ENCODE data around the gene PCCA. TPM values are rescaled to one million over a fixed set of nuclear protein-coding genes. Genes with fewer than 3 reads are reported as not detected.

The PCCA gene
- polyA plus RNA-seq, 4 donors, result 3.0 to 24.7 (median 14.8) TPM

- no peak for FAIRE-seq
Measured at GRCh38 chr13:100434010-100434763, 345.3 kb downstream of the PCCA start.

GRCh38 chr13:100436099-100436498 lies 347.2 kb downstream of the PCCA start:
- no peaks in the 10 kb centered on the region for H3K4me1 ChIP-seq (ENCODE audit: control insufficient read depth in 3 of 3, insufficient read depth in 2 of 3, low read depth in 1 of 3, low read length in 2 of 3)
- H3K9me3 ChIP-seq (ENCODE audit: control insufficient read depth in 2 of 2, insufficient read depth in 1 of 2, low read depth in 1 of 2, low read length in 1 of 2), result peaks cover 0 to 10% of the 10 kb centered on the region in 2 donors
- H3K27me3 ChIP-seq (ENCODE audit: control insufficient read depth in 3 of 3, insufficient read depth in 3 of 3, low read length in 3 of 3), result no peaks in the 10 kb centered on the region
- 89 to 92% (median 91%) methylated on average over 4 of the region's 4 CpGs for WGBS, 3 donors
- FAIRE-seq, result no peak
- DNase-seq, result peak; percentile 9 to 62
- H3K4me3 ChIP-seq (ENCODE audit: low read depth in 1 of 3, low read length in 3 of 3), result no peak overlapping the region
- peaks cover 0 to 3% (median 0%) of the 10 kb centered on the region in 3 donors for H3K36me3 ChIP-seq (ENCODE audit: control insufficient read depth in 3 of 3, insufficient read depth in 2 of 3, low read depth in 1 of 3, low read length in 3 of 3)
- H3K27ac ChIP-seq (ENCODE audit: low read depth in 1 of 3, low read length in 2 of 3), result no peak overlapping the region

More at GRCh38 chr13:100434010-100434763, 345.3 kb downstream of the PCCA start:
- no peaks in the 10 kb centered on the region for H3K4me1 ChIP-seq (ENCODE audit: control insufficient read depth in 3 of 3, insufficient read depth in 2 of 3, low read depth in 1 of 3, low read length in 2 of 3)
- DNase-seq, result no peak
- H3K9me3 ChIP-seq (ENCODE audit: control insufficient read depth in 2 of 2, insufficient read depth in 1 of 2, low read depth in 1 of 2, low read length in 1 of 2), result peaks cover 0 to 10% of the 10 kb centered on the region in 2 donors
- H3K4me3 ChIP-seq (ENCODE audit: low read depth in 1 of 3, low read length in 3 of 3), result no peak overlapping the region
- 72 to 92% (median 76%) methylated on average over 5 of the region's 5 CpGs for WGBS, 3 donors
- H3K27ac ChIP-seq (ENCODE audit: low read depth in 1 of 3, low read length in 2 of 3), result no peak overlapping the region
- H3K27me3 ChIP-seq (ENCODE audit: control insufficient read depth in 3 of 3, insufficient read depth in 3 of 3, low read length in 3 of 3), result no peaks in the 10 kb centered on the region
- H3K36me3 ChIP-seq (ENCODE audit: control insufficient read depth in 3 of 3, insufficient read depth in 2 of 3, low read depth in 1 of 3, low read length in 3 of 3), result peaks cover 0 to 3% (median 0%) of the 10 kb centered on the region in 3 donors

GRCh38 chr13:100438059-100438788 lies 349.3 kb downstream of the PCCA start:
- no peak overlapping the region for H3K4me3 ChIP-seq (ENCODE audit: low read depth in 1 of 3, low read length in 3 of 3)
- DNase-seq (no peak), FAIRE-seq (no peak)
- WGBS, 3 donors, result 95 to 97% (median 97%) methylated on average over 6 of the region's 6 CpGs
- peaks cover 0 to 3% (median 0%) of the 10 kb centered on the region in 3 donors for H3K36me3 ChIP-seq (ENCODE audit: control insufficient read depth in 3 of 3, insufficient read depth in 2 of 3, low read depth in 1 of 3, low read length in 3 of 3)
- H3K4me1 ChIP-seq (ENCODE audit: control insufficient read depth in 3 of 3, insufficient read depth in 2 of 3, low read depth in 1 of 3, low read length in 2 of 3), result no peaks in the 10 kb centered on the region
- no peaks in the 10 kb centered on the region for H3K27me3 ChIP-seq (ENCODE audit: control insufficient read depth in 3 of 3, insufficient read depth in 3 of 3, low read length in 3 of 3)
- H3K27ac ChIP-seq (ENCODE audit: low read depth in 1 of 3, low read length in 2 of 3), result no peak overlapping the region
- H3K9me3 ChIP-seq (ENCODE audit: control insufficient read depth in 2 of 2, insufficient read depth in 1 of 2, low read depth in 1 of 2, low read length in 1 of 2), result peaks cover 0 to 6% of the 10 kb centered on the region in 2 donors

- Histone ChIP-seq H3K9me3 (ENCODE audit: control insufficient read depth in 2 of 2, insufficient read depth in 1 of 2, low read depth in 1 of 2, low read length in 1 of 2) (peaks cover 0 to 6% of the 10 kb centered on the region in 2 donors), H3K27me3 (ENCODE audit: control insufficient read depth in 3 of 3, insufficient read depth in 3 of 3, low read length in 3 of 3) (no peaks in the 10 kb centered on the region), H3K36me3 (ENCODE audit: control insufficient read depth in 3 of 3, insufficient read depth in 2 of 3, low read depth in 1 of 3, low read length in 3 of 3) (peaks cover 0 to 3% (median 0%) of the 10 kb centered on the region in 3 donors), H3K27ac (ENCODE audit: low read depth in 1 of 3, low read length in 2 of 3) (no peak overlapping the region), H3K4me1 (ENCODE audit: control insufficient read depth in 3 of 3, insufficient read depth in 2 of 3, low read depth in 1 of 3, low read length in 2 of 3) (no peaks in the 10 kb centered on the region), H3K4me3 (ENCODE audit: low read depth in 1 of 3, low read length in 3 of 3) (no peak overlapping the region)
- no peak for FAIRE-seq
- no peak for DNase-seq
- 85 to 93% (median 91%) methylated on average over 9 of the region's 9 CpGs for WGBS, 3 donors
Measured at GRCh38 chr13:100439247-100439970, 350.5 kb downstream of the PCCA start.

- 44 to 70% (median 64%) methylated on average over 4 of the region's 4 CpGs for WGBS, 3 donors
- Histone ChIP-seq H3K27ac (ENCODE audit: low read depth in 1 of 3, low read length in 2 of 3) (no peak overlapping the region), H3K4me3 (ENCODE audit: low read depth in 1 of 3, low read length in 3 of 3) (no peak overlapping the region), H3K36me3 (ENCODE audit: control insufficient read depth in 3 of 3, insufficient read depth in 2 of 3, low read depth in 1 of 3, low read length in 3 of 3) (peaks cover 0 to under 1% (median 0%) of the 10 kb centered on the region in 3 donors), H3K4me1 (ENCODE audit: control insufficient read depth in 3 of 3, insufficient read depth in 2 of 3, low read depth in 1 of 3, low read length in 2 of 3) (no peaks in the 10 kb centered on the region), H3K27me3 (ENCODE audit: control insufficient read depth in 3 of 3, insufficient read depth in 3 of 3, low read length in 3 of 3) (no peaks in the 10 kb centered on the region), H3K9me3 (ENCODE audit: control insufficient read depth in 2 of 2, insufficient read depth in 1 of 2, low read depth in 1 of 2, low read length in 1 of 2) (no peaks in the 10 kb centered on the region)
- no peak for DNase-seq
- FAIRE-seq, result no peak
Measured at GRCh38 chr13:100440751-100441425, 352.0 kb downstream of the PCCA start.

GRCh38 chr13:100442095-100442832 lies 353.4 kb downstream of the PCCA start:
- no peaks in the 10 kb centered on the region for H3K4me1 ChIP-seq (ENCODE audit: control insufficient read depth in 3 of 3, insufficient read depth in 2 of 3, low read depth in 1 of 3, low read length in 2 of 3)
- FAIRE-seq (no peak), DNase-seq (no peak)
- no peak overlapping the region for H3K27ac ChIP-seq (ENCODE audit: low read depth in 1 of 3, low read length in 2 of 3)
- 92 to 96% (median 94%) methylated on average over 9 of the region's 9 CpGs for WGBS, 3 donors
- H3K36me3 ChIP-seq (ENCODE audit: control insufficient read depth in 3 of 3, insufficient read depth in 2 of 3, low read depth in 1 of 3, low read length in 3 of 3), result peaks cover 0 to 2% (median 0%) of the 10 kb centered on the region in 3 donors
- no peaks in the 10 kb centered on the region for H3K27me3 ChIP-seq (ENCODE audit: control insufficient read depth in 3 of 3, insufficient read depth in 3 of 3, low read length in 3 of 3)
- H3K9me3 ChIP-seq (ENCODE audit: control insufficient read depth in 2 of 2, insufficient read depth in 1 of 2, low read depth in 1 of 2, low read length in 1 of 2), result no peaks in the 10 kb centered on the region
- H3K4me3 ChIP-seq (ENCODE audit: low read depth in 1 of 3, low read length in 3 of 3), result no peak overlapping the region

- Histone ChIP-seq H3K4me3 (ENCODE audit: low read depth in 1 of 3, low read length in 3 of 3) (no peak overlapping the region), H3K36me3 (ENCODE audit: control insufficient read depth in 3 of 3, insufficient read depth in 2 of 3, low read depth in 1 of 3, low read length in 3 of 3) (peaks cover 0 to 5% (median 0%) of the 10 kb centered on the region in 3 donors), H3K4me1 (ENCODE audit: control insufficient read depth in 3 of 3, insufficient read depth in 2 of 3, low read depth in 1 of 3, low read length in 2 of 3) (no peaks in the 10 kb centered on the region), H3K27me3 (ENCODE audit: control insufficient read depth in 3 of 3, insufficient read depth in 3 of 3, low read length in 3 of 3) (no peaks in the 10 kb centered on the region), H3K9me3 (ENCODE audit: control insufficient read depth in 2 of 2, insufficient read depth in 1 of 2, low read depth in 1 of 2, low read length in 1 of 2) (no peaks in the 10 kb centered on the region), H3K27ac (ENCODE audit: low read depth in 1 of 3, low read length in 2 of 3) (no peak overlapping the region)
- DNase-seq (no peak), FAIRE-seq (no peak)
- WGBS, 3 donors, result 90 to 93% (median 92%) methylated on average over 7 of the region's 7 CpGs
Measured at GRCh38 chr13:100443278-100443997, 354.5 kb downstream of the PCCA start.

Measured in small intestine (tissue), 7 donors.